T-helper 2 cell treated with Interferon-gamma antibody and Interleukin-4, amounts not matched to agents 100 ng/mL and 5 ng/mL, for 36 hours (primary cell): Measurements from ENCODE around the gene RBM22. TPM values are rescaled to one million over a fixed set of nuclear protein-coding genes. Genes with fewer than 3 reads are reported as not detected.

Experiments used
- intact Hi-C: fragments of 100-400 bp; cut with micrococcal nuclease; formaldehyde crosslinking; loops from one replicate; pipeline ENCODE4 v1.15.1; 2023
- total RNA-seq: library from RNA; stranded (reverse); gene quantifications from 2 replicates; pipeline ENCODE4 v1.2.3, GENCODE V29; 2022

Gene RBM22
- total RNA-seq = 66.0 and 70.4 TPM in 2 replicates

DNA sequence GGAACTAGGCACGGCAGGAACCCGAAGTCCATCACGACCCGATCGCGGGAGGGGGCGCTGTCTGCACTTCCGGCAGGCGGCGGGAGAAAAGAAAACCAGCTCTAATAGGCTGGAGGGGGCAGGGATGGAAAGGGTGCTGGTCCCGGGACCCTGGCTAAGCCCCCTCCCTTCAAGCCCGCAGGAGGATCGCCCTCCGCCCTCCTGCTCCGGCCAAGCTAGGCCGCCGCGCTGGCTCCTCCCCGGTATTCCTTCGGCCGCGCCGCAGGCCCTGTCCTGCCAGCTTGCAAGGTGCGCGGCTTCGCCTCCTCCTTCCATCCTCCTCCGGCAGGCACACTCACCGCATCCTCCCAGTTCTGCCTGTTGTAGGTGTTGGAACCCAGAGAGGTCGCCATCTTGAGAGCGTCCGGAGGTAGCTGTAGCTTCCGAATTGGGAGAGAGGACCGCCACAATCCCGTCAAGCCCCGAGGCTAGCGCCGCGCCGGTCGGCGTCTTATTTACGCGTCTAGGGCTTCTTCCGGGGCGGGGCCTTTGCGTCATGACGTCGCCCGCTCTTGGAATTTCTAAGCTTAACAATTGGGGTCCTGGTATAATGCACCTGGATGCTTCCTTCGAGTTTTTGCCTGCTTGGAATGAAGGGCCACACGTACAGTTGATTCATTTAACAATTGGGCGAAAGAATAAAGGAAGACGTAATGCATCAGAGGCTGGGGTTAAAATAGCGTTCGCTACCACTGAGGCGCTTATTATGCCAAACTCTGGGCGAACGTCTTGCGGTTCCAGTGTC is at the start of gene RBM22:
Gene RBM22, minus strand, starts transcription at position 469 of the 784 bp plus-strand sequence. Its CDS starts 77 bp downstream, at position 392.
- intact Hi-C loops = loop anchor here (1.0 to 5.0 kb wide), 12 partner anchors 38 to 698 kb away; partner anchors contain the start of genes CD74, GM2A, HMGXB3 and RPS14

DNA sequence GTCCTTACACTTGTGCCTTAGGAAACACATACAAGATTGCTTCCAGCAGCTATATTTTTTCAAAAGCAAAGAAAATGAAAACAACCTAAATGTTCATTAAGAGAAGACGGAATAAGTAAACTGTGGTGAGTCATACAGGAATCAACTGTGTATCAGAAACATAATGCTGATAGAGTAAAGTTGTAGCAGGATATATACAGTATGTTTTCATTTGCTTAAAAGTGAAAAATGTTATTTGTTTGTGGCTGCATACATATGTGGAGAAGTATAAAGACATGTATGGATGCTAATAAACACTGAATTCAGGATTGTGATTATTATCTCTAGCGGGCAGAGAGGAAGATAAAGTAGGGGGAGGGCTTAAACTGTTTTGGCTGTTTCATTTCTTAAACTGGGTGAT is 49.6 kb upstream of the RBM22 start:
- intact Hi-C loops = no loop called here

DNA sequence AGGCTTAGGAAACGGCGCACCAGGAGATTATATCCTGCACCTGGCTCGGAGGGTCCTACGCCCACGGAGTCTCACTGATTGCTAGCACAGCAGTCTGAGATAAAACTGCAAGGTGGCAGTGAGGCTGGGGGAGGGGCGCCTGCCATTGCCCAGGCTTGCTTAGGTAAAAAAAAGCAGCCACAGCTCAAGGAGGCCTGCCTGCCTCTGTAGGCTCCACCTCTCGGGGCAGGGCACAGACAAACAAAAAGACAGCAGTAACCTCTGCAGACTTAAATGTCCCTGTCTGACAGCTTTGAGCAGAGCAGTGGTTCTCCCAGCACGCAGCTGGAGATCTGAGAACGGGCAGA is 42.3 kb upstream of the RBM22 start:
- intact Hi-C loops = loop anchor here (2.0 kb wide), 1 partner anchor 40 kb away; no protein-coding TSS in a partner anchor

DNA sequence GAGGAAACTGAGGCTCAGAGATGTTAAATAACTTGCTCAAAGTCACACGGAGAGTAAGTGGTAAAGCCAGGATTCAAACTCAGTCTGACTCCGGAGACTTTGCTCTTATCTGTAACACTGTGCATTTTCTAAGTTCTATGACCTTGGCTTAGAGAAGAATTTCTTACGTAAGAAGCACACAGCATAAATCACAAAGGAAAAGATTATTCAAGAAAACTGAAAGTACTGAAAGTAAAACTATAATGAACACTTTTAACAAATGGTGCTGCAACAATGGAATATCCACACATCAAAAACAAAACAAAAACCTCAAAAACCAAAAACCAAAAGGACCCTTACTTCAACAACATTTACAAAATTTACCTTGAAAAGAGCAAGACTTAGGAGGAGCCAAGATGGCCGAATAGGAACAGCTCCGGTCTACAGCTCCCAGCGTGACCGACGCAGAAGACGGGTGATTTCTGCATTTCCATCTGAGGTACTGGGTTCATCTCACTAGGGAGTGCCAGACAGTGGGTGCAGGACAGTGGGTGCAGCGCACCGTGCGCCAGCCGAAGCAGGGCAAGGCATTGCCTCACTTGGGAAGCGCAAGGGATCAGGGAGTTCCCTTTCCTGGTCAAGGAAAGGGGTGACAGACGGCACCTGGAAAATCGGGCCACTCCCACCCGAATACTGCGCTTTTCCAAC is 41.7 kb upstream of the RBM22 start:
- intact Hi-C loops = loop anchor here (2.0 kb wide), 1 partner anchor 40 kb away; no protein-coding TSS in a partner anchor

DNA sequence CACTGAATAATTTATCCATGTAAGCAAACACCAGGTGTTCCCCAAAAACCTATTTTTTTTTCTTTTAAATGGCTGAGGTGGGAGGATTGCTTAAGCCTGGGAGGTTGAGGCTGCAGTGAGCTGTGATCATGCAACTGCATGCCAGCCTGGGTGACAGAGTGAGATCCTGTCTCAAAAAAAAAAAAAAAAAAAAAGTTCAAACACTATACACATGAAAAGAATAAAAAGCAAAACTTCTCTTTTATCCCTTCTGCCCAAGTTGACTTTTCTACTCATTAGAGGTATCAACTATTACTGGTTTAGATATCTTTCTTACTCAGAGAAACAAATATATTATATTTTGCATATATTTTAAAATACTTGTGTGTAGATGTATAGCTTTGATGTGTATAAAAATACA is 40.1 kb upstream of the RBM22 start:
- intact Hi-C loops = no loop called here

DNA sequence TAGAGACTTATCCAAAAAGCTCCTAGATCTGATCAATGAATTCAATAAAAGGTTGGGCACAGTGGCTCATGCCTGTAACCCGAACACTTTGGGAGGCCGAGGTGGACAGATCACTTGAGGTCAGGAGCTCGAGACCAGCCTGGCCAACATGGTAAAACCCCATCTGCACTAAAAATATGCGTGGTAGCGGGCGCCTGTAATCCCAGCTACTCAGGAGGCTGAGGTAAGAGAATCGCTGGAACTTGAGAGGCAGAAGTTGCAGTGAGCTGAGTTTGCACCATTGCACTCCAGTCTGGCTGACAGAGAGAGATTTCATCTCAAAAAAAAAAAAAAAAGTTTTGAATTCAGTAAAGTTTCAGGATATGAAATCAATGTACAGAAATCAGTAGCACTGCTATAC is 38.0 kb upstream of the RBM22 start:
- intact Hi-C loops = loop anchor here (2.0 kb wide), 1 partner anchor 38 kb away; the partner anchor contains the start of gene RBM22

DNA sequence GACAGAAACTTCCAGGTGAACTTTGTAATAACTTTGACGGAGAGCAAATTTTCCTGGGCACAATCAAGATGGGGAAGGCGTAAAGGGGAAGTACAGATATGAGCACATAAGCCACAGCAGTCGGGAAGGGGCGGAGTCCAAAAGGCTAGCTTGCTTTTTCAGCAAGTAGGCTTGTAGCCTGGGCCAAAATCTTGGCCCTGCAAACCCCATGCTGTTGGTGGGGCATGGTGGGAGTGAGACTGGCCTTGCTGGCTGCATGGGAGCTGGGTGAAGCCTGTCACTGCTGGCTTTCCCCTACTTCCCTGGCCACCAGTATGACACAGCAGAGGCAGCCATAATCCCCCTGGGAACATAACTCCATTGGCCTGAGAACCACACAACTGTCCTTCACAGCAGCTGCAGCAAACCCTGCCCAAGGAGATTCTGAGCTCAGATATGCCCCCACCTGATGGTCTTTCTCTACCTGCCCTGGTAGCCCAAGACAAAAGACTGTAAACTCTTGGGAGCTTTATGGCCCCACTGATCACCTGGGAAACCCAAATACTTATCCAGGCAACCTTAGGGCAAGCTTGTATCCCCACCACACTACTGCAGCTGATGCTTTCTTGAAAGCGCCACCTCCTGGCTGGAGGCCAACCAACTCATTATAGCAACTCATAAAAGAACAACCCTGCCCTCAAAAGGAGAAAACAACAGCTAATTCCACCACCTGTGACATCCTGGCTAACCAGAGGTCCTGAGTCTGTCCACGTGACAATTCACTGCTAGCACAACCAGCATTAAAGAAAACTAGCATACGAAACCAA is 33.9 kb upstream of the RBM22 start:
- intact Hi-C loops = no loop called here

DNA sequence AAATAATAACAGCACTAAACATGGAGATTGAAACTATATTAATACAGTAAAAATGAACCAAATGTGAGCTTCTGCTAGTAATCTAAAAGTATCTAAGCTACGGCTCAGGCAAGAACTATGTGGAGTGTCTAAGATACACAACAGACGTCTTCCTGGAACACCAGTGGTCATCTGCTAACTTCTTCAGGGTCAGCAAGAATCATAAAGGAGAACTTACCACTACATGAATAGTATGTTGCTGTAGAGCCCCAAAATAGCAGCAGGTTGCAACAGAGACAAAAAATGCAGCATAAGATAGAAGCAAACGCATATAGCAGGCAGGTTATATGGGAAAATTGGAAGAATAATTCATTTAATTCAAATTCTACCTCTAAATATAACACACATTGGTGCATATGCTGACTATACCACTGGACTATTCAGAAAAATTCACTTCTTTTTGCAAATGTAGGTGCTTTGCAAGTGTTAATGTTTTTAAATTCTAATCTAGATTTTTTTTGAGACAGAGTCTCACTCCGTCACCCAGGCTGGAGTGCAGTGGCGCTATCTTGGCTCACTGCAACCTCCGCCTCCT is 30.9 kb upstream of the RBM22 start:
- intact Hi-C loops = no loop called here

DNA sequence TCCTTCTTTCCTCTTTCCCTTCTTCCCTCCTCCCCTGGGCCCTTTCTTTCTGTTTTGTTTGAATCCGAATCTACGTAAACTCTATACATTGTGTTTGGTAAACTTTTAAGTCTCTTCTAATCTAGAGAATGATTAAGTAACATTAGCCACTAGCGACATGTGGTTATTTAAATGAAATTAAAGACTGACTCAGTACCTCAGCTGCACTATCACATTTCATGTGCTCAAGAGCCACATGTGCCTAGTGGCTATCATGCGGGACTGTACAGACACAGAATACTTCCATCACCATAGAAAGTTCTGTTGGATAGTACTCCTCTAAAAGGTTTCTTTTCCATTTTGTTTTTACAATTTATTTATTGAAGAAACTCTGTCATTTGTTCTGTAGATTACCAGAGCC is 29.0 kb upstream of the RBM22 start:
- intact Hi-C loops = no loop called here

DNA sequence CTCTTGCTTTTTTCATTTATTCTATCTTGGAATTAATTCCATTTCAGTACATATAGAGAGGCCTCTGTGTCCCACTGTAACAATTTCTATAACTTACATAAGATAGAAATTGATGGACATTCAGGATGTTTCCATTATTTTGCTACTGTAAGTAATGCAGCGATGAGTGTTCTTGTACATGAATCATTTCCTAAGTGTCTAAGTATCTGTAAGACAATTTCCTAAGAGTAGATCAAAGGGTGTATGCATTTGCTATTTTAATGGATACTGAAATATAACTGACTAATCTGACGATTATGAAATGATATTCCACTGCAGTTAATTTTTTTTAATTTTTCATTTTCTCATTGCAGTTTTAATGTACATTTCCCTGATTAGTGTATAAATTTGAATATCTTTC is 23.0 kb upstream of the RBM22 start:
- intact Hi-C loops = loop anchor here (5.0 kb wide), 1 partner anchor 123 kb away; the partner anchor contains the start of gene IRGM

DNA sequence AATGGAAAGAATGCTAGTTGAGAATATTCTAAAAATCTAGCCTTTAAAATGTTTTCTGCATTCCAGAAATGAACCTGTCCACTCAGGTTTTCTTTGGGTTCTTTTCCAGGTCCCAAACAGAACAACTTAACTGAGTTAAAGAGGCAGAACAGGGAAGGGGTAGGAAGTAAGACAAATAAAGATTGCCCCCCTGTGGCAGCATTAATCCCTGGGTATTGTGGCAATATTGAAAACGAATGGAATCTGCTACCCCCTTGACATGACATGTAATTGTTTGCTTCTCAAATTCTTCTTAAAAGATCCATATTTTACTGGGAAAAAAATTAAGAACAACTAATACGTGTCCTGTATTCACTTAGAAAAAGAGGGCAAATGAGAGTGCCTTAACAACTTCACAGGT is 9.3 kb upstream of the RBM22 start:
- intact Hi-C loops = no loop called here

DNA sequence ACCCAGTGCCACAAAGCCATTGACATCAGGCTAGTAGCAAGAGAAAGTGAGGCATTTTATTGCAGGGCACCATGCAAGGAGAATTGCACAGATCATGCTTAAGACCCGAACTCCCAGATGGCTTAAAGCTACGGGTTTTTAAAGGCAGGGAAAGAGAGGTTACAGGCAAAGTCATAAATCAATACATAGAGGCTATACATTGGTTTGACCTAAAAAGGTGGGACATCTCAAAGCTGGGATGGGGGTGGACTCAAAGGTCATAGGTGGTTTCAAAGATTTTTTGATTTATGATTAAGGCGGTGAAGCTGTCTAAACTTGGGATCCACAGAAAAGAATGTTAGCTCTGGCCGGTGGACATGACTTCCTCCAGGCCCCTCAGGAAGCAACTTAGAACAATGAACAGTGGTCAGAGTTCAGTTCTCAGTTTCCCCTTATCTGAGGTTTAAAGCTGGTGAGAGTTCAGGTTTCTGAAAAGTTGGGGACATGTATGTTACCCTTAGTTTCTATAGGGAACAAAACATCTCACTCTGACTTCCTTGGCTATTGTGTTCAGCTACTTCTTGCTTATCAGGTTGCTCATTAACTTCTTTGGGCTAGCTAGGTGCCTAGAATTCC is 6.0 kb upstream of the RBM22 start:
- intact Hi-C loops = no loop called here

DNA sequence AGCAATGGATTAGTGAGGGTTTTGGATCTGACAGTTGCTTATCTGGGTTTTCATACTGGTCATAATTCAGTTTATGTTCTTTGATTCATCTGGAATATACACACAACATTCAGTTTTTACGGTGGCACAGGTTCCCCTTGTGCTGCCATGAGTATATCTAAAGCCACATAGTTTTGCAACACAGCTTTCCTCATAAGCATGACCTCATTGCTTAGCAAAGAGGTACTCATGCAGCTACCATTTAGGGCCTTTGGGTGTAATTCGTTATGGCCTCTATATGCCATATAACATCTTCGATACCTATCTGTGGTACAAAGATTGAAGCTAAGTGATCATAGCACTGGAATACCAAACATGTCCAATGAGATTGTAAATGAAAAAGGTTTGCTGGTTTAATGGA is 2.9 kb upstream of the RBM22 start:
- intact Hi-C loops = loop anchor here (5.0 kb wide), 2 partner anchors 549 to 701 kb away; partner anchors contain the start of genes GM2A, HMGXB3 and TIGD6

DNA sequence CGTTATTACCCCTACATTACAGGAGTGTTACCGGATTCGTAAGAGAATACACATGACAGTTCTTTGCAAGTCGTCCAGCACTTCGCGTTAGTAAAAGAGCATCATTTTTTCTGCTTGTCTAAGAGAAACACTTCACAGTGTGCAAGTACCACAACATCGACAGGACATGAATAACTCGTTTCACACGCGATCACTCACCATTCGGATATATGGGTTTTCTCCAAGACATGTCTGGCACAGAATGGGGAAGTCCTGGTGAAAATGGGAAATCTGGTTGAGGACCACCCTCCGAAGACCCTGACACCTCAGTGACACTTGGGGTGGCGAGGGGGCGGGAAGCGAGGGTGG is 642 bp downstream of the RBM22 start:
- intact Hi-C loops = loop anchor here (1.0 to 5.0 kb wide), 6 partner anchors 39 to 698 kb away; partner anchors contain the start of genes GM2A, HMGXB3 and TIGD6

DNA sequence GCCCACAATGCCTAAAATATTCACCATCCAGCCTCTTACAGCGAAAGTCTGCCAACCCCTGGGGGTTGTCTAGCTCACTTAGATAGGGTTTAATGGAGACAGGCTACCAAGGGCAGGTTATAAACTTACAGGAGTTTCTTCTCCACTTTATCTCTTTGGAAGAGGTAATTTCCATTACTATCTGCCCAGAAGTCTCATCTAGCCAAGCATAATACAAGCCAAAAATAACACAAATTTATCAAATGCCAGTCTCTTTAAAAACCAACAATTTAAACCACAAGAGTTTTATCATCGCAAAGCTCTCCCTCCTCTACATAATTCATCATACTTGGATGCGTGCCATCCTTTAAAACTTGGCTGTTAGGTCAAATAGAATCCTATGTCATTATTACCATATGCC is 6.2 kb downstream of the RBM22 start:
- intact Hi-C loops = no loop called here

DNA sequence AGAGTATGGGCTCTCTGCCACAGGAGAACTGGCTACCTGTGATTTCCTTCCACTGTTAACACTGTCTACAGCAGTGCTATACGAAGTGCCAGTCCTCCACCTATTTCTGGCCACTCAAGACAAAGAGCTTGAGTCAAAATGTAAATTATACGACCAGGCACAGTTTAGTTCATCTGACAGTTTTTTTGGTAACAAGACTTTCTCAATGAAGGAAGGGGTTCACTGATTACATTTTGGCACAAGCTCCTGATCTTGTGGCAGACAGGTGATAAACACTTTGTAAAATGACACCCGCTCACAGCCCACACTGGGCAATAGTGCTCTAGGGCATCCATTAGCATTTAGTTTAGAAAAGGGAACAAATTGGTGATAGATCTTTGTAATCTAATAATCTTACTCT is 8.6 kb downstream of the RBM22 start:
- intact Hi-C loops = no loop called here

DNA sequence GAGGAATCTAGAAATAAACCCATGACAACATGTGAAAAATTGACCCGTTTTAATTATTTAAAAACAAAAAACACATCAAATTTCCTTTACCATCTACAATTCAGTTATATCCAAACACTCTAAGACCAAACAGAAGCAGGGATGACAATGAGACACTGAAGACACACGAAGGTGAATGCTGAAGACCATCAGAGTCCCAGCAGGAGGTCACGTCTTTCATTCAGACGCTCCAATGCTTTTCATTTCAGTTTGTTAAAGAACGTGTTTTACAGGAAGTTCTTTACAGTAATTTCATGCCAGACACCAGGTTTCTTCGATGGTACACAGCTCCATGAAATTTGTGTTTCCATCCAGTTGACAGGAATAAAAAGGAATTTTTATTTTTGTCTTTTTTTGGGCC is 10.1 kb downstream of the RBM22 start:
- intact Hi-C loops = no loop called here

DNA sequence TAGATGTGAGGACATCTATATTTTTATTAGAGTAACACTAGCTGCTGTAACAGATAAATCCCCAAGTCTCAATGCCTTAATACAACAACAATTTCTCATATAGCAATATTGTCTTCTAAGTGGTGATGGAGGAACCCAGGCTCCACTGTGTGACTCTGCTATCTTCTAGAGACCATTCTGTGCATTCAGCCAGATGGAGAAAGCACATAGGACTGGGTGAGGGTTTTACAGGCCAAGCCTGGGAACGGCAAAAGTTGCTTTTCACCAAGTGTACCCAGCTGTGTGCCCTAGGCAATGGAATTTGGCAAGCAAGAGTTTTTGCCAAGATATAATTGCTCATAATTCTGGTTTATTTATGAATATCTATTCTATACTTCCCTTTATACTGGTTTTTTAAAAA is 11.7 kb downstream of the RBM22 start:
- intact Hi-C loops = no loop called here

DNA sequence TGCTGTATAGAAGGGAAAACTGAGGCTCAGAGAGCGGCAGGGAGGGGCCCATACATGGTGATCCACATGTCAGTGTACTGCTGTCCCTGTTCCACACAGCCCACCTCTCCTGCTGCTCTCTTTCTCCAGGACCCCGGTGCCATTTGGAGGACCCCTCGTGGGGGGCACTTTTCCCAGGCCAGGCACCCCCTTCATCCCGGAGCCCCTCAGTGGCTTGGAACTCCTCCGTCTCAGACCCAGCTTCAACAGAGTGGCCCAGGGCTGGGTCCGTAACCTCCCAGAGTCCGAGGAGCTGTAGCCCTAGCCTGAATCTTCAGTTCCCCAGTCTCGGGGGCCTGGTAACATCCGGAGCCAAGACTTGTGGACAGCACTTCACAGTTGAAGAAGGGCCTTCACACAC is 24.3 kb downstream of the RBM22 start:
- intact Hi-C loops = no loop called here

DNA sequence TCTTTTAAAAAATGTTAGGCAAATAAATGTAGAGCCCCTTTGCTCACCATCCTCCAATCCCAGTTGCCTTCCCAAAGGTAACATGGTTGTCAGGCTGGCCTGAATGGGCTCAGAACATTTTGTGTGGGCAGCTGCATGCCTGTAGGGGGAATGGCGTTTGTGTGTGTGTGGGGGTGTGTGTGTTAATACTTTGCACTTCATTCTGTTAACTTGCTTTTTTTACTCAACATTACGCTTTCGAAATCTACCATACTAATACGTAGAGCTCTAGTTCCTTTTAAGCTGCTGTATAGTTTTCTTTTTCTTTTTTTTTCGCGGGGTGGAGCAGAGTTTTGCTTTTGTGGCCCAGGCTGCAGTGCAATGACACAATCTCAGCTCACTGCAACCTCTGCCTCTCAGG is 25.8 kb downstream of the RBM22 start:
- intact Hi-C loops = no loop called here

DNA sequence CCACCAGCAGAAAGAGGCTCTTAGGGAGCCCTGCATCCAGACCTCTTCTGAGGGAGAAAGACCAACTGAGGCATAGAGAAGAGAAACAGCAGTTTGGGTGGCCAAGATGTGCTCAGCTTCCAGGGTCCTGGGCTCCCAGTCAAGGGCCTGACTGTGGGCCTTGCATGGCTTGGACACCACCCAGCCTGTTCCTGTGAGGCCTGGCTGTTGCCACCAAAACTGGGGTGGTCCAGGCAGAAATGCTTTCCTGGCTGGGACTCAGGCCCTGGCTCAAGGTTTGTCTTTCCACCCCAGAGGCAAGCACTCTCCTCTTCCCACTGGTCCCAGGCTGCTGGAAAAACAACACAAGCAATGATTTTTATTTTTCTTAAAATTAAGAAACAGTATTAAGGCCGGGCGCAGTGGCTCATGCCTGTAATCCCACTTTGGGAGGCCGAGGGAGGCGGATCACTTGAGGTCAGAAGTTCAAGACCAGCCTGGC is 26.5 kb downstream of the RBM22 start:
- intact Hi-C loops = no loop called here
